GM19372 (cell line): ENCODE results near the gene ARHGAP15.

Source experiments
- ATAC-seq: cut with Tn5 transposase; IDR thresholded peaks from one replicate; pipeline ENCODE4 v1.9.1; 2021; ENCODE audit warnings: mild to moderate bottlenecking, low read depth, moderate library complexity; ENCODE audit not compliant: unreplicated experiment

The ARHGAP15 gene

DNA sequence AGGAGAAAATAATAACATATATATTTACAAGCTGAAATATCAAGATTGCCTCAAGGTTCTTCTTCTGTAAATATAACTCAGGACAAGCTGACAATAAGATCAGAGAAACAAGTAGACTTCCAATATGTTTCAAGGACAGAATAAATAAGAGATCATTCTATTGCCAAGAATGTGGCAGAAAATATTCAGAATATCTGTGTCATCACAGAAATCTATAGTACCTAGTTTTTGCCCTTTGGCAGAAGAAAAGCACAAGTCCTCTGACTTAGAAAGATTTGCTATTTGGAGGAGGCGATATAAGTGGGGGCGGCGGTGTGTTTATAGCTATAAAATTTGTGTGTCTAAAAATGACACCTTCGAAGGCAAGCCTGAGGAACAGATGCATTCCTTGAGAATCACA, 34.3 kb downstream of the ARHGAP15 start:
- ATAC-seq, result no peak

DNA sequence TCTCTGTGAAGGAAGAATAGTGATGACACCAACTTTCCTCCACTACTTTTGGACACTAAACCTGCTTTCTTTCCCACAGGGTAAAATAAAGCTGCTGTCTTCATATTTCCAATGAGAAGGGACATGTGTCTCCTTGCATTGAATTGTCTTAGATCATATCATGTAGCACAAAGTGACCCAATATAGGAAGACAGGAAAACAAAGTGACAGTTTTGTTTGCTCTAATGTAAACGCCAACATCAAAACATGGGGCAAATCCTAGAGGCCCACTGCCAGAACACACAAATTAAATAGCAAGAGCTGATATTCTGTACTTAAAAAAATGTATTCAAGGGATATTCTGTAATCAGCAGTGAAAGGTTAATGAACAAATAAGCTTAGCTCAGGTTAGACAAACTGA, 36.1 kb downstream of the ARHGAP15 start:
- no peak for ATAC-seq

DNA sequence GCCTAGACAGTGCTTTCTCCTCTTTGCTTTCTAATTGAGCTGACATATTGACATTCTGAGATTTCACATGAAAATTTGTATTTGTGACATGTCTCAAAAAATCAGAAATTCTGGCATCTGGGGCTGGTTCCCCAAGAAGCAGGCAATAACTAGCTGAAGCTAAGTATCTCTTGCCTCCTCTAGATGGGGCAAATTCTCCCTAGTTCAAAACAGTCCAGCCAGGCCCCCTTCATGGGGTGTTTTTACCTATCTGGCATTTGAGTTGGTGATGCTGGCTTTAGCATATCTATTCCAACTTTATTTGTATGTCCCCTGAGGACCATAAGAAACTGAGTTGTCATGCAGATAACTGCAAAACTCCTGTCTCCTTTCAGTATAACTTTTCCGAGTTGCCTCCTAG, 39.9 kb downstream of the ARHGAP15 start:
- ATAC-seq, result no peak

DNA sequence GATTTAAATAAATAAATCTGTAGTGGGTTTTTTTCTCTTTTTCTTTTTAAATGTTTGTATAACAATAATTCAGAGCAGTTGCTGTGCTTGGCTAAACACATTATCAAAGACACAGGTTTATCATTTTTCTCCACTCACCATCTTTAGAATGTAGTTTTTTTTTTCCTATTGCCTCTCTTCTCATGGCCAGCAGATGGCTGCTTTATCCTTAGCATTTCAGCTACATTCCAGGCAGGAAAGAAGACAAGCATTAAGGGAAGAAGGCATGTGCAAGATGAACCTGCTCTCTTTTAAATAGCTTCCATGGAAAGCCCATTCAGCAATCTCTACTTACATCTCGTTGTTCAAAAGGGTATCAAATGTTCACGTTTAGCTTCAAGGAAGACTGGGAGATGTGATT, 42.6 kb downstream of the ARHGAP15 start:
- no peak for ATAC-seq

DNA sequence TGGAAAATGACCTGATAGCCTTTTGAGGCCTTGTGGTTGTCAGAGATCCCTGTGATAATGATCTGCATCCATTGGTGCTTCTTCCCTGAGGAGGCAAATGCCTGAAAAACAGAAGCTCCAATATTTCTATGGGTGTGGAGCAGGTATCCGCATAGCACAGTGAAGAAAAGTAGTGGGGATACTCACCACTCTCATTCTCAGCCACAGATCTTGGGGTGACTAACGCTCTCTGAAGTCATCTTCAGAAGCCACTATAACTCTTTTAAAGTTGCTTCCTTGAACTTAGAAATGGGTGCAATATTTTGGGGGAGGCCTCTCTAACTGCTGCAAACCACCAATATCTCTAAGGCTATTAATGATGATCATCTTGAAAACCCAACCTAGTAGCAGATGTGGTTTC, 46.2 kb downstream of the ARHGAP15 start:
- ATAC-seq, result no peak

DNA sequence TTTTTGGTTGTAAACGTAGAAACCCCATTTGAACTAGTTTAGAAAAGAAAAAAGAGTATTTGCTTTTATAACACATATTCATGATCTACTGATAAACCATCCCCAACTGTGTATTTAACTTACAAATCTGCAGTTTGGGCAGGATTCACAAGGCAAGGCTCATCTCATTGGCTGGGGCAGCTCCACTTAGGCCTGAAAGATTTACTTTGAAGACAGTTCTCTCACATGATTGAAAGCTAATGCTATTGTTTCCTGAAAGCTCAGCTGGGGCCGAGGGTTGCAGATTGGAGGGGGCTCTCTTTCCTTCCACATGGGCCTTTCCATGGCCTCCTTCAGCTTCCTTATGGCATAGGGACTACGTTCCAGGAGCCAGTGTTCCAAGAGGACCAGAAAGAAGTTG, 47.4 kb downstream of the ARHGAP15 start:
- no peak for ATAC-seq

DNA sequence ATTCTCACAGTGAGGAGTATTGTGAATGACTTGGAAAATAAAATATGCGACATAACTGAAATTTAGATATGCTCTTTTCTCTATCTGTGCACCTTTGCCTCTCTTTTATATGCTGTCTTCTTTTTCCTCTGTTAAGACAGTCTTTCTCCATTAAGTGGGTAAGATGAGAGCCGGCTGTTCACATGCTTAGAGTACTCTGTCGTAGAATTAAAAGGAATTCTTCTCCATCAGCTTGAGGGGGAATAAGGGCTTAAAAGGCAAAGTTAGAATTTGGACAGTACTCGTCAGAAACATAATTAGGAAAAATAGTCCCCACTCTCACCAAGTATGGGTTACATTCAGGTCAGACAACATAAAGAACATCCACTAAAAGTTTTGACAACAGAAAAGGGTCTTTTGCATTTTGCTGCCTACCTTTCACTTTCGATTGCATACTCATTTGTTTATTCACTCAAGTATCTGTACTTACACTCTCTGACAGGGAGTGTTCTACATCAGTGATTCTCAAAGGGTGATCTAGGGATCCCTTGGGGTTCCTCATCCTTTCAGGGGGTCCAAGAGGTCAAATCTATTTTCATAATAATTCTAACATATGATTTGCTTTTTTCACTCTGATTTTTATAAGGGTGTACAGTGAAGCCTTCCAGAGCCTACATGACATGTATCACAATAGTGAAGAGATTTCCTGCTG, 48.0 kb downstream of the ARHGAP15 start:
- ATAC-seq, result peak; percentile 92

DNA sequence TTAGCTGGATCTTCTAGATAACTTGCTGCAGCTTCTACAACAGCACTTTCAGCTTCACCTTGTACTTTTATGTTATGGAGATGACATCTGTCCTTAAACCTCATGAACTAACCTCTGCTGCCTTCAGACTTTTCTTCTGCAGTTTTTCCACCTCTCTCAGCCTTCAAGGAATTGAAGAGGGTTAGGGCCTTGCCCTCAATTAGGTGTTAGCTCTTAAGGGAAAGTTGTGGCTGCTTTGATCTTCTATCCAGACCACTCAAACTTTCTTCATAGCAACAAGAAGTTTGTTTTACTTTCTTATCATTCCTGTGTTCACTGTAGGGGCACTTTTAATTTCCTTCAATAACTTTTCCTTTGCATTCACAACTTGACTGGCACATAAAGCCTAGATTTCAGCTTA, 52.3 kb downstream of the ARHGAP15 start:
- no peak for ATAC-seq

DNA sequence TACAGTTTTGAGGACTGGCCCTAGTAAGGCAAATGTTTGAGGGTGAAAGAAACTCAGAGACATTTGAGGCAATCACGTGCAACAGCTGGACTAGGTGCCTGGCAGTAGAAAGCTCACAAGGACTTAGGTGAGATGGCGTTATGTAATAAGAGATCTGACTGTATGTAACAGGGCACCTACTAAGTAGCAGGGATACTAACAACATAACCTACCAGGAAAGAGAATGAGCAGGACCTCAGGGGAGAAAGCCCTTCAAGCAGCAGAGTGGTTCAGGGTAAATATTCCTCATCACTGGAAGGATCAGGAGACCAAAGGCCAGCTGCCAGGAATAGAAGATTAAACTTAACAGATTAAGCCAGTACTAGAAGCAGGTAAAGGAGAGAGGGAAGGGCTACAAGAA, 53.4 kb downstream of the ARHGAP15 start:
- no peak for ATAC-seq

DNA sequence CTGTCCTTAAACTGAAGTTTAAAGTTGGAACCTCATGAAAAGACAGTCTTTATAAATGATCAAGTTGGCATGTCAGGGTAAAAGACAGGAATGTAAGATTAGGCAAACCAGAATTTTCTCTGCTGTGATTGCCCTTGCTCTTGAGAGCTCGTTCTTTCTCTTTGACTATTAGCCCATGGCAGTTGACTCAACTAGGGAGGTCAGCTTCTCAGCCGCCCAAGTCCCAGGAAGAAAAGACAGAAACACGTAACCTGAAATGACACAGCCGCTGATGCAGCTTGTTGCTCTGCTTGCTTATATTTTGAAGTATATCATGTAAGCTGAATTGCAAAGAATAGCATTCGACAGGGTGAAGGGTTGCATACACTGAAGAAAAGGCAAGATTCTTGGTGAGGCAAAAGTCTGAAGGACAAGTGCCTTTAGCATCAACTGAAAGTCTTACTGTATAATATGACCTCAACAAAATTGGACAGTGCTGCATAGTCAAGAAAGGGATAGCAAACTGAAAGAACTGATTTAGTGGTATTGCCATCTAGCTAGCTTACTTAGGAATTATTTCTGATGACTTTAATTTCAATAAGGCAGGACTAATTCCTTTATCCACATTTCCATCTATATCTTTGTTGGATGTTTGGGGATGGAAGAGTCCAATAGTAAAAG, 54.7 kb downstream of the ARHGAP15 start:
- peak; percentile 56 for ATAC-seq

DNA sequence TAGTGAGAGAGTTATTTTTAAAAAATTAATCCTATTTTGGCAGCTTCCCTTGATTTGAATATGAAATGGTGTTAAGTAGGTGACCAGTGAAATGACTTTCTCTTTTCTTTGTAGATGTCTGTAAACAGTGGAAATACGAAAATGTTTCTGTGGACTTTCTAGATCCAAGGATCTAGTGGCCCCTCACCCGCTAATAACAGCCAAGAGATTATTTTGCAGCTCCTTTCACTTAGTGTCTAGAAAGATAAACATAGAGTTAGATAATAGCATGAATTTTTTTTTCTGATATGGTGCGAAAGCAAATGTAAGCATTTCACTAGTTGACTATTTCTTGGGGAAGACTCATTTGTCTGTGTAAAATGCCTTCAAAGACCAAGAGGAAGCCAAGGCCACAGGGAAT, 57.7 kb downstream of the ARHGAP15 start:
- ATAC-seq, result no peak

DNA sequence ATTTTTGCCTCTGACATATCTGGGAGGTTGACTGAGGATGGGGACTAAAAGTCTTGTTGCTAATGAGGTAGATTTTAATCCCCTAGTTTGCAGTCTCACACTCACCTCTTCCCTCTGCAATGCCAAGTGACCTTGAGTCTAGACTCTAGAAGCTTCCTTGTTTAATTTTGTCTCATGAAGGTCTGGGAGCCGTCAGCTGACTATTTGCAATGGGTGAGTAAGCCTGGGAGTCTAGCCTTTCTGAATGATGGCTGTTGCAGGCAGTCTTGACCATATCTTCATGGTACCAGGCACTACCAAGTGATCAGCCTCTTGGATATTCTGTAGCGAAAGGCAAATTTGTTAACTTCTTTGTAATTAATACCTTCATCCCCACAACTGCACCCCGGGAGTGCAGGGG, 61.2 kb downstream of the ARHGAP15 start:
- ATAC-seq, result no peak

DNA sequence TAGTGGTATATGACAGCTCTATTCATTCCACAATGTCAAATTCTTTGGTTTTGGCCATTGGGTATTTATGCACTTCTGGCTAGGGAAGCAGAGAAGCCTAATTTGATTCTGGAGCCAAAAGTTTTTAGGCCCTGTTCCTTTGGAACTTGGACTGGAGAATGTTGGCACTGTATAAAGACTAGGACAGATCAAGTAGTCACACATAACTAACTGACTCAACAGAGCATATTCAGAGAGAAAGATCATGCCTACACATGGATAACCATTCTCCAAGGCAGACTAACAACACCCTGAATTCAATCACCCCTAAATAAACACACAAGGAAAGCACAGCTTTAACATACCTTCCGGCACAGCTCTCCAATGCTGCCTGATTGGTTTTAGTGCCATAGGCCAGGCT, 62.9 kb downstream of the ARHGAP15 start:
- ATAC-seq, result no peak

DNA sequence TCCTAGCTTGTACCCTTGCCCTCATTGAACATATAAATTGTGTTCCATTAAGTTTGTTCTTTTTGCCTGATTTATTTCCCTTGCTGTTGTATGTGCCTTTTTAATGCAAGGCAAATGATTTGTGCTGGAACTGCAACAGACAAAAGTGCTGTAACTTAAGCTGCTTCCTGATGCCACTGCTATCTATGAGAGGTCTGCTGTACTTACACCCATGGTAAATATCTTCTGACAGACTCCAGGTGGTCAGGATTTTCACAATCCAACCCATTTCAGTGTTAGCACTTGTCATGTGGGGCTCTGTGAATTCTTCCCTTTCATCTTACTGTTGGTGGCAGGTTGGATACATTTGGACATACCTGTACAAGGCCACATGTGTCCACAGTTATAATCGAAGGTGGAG, 63.5 kb downstream of the ARHGAP15 start:
- ATAC-seq, result no peak

DNA sequence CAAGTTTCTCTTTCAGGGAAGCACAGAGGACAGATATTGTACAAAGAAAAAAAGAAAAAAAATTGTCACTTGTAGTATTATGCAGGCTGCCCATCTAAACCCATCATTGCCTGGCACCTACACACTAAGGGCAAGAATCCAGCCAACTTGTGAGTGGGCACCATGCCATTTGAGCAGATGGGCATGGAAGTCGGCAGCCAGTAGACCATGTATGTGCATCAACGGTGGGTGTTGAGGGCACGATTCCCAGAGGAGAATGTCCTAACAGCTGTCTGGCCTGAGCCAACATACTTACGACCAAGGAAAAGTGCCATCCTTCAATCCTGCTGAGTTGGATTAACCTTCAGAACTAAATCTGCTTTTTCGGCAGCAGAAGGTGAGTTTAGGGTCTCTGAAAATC, 63.9 kb downstream of the ARHGAP15 start:
- ATAC-seq, result no peak

DNA sequence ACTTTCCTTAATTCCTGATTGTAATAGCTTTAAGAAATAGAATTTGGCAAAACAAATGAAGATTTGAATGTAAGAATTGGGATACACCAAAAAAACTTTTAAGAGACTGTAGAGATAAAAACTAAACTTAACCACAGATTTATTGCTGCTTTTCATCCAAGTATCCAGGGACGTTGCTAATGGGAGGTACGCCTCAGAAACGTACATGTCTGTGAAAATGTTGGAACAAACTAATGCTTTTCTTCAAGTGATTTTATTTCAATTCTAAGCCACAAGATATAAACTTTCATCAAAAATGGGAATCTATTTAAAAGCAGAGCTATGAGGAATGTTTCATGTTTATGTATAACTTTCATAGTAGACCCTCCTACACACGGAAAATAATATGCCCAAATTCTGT, 66.3 kb downstream of the ARHGAP15 start:
- no peak for ATAC-seq

DNA sequence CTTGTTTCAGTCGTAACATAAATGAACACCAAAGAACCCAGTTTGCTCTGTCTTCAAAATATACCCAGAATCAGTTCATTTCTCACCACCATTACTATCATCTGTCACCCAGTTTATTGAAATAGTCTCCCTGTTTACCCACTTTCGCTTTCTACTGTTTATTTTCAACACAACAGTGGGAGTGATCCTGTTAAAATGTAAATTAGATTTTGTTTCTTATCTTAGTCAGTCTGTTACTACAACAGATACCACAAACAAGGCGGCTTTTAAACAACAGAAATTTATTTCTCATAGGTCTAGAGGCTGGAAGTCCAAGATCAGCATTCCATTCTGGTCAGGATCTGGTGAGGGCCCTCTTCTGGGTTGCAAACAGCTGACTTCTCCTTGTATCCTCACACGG, 74.8 kb downstream of the ARHGAP15 start:
- no peak for ATAC-seq

DNA sequence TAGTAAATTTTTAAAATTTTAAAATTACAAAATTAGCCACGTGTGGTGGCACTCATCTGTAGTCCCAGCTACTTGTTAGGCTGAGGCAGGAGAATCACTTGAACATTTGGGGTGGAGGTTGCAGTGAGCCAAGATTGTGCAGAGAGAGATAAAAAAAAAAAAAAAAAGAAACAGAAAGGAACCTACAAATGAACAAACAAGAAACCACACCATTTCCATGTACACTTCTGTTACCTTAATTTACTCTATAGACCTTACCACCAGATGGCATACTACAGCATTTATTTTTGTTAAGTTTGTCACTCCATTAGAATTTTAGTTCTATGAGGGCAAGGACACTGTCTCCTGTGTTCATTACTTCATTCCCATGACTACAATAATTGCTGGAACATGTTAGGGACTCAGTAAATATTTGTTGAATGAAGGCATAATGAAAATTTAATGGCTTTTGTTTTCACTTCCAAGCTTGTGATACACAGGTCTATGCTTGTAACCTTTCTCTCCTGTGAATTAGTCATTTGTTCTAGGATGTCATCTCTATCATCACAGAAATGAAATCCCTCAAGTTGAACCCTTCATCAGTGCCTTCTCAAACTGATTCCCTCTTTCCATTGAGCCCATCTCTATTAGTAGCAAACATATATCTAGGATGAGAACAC, 76.0 kb downstream of the ARHGAP15 start:
- ATAC-seq, result peak; percentile 64

DNA sequence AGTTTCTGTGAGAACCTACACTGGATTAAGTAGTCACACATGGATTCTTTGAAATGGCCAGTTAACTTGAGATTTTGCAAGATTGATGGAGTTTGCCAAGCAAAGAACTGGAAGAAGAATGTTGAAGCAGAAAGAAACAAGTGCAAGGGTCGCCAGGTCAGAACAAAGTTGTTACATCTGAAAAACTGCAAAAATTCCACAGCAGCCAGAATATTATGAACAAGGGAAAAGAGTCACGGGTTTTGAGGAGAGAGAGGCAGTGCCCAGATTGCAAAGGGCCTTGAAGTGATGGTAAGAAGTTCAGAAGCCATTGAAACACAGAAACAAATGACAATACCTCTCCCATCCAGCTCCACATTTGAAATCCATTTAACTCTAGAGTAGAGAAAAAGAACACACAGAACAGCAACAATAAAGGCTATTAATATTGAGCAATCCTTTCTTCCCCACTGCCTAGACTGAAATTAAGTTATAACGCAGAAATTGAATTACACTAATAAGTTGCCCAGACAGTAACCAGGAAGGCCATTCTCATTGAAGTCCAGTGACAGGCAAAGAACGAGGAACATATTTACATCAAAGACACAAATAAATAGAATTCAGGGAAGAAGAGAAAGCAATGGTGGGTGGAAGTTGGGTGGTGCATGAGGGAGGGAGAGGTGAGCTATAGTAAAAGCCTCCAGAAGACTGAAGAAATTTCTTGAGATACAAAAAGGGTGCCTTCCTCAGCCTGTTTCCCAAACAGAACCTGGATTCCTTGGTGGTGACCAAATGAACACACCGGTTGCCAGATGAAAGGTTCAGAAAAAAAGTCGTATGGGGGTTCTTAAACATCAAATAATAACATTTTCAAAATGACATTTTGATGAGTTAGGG, 80.6 kb downstream of the ARHGAP15 start:
- ATAC-seq, result no peak

DNA sequence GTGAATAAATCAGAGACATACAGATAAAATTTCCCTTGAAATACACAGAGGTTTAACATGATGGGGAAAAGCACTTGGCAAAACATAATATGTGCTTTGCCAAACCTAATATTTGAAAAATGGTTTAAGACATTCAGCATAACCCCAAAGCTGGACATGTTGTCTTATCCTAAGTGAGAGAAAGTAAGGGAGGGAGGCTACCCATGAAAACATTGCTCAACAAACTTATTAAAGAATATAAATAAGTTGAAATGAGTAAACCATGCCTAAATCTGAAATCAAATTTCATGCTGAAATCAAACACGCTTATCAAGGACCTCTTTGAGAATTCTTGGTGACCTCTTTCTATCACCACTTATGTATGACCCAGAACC, 81.2 kb downstream of the ARHGAP15 start:
- ATAC-seq, result no peak

DNA sequence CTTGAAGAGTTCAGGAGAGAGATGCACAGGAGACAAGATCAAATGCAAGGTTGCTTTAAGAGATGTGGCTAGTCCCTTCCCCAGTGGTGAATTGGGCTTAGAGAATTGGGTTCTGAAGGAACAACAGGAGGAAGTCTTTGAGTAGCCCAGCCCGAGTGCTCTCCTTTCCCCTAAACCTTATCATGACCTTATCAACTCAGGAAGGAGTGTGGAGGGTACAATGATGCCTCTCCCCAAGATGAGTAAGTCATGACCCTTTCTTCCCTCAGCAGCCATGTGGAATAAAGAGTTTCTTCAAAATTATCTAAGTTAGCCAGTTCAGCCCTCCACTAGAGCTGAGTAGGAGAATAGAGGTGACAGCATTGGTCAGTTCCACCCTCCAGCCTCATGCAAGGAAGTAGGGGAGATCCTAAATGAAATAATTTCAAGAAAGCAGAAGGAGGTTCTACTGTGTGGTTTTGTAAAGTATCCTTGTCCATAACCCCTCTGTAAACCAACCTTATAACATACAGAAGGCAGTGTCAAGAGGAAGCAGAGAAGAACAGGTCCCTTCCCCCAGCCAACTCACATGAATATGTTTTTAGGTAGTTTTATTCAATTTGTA, 88.4 kb downstream of the ARHGAP15 start:
- no peak for ATAC-seq
